ENCODE measurements around the gene FOXP3. TPM values are rescaled to one million over a fixed set of nuclear protein-coding genes. Genes with fewer than 3 reads are reported as not detected.
A peak's percentile ranks its signal among the peaks of the same experiment; 100 is the strongest.
"Not testable (repeated sequence)": the region's sequence is repeated elsewhere in the genome, so short reads cannot be mapped to it uniquely, and the experiment has no call there.

Gene FOXP3
- total RNA-seq, 1 donor from 2014 or later = not detected

DNA sequence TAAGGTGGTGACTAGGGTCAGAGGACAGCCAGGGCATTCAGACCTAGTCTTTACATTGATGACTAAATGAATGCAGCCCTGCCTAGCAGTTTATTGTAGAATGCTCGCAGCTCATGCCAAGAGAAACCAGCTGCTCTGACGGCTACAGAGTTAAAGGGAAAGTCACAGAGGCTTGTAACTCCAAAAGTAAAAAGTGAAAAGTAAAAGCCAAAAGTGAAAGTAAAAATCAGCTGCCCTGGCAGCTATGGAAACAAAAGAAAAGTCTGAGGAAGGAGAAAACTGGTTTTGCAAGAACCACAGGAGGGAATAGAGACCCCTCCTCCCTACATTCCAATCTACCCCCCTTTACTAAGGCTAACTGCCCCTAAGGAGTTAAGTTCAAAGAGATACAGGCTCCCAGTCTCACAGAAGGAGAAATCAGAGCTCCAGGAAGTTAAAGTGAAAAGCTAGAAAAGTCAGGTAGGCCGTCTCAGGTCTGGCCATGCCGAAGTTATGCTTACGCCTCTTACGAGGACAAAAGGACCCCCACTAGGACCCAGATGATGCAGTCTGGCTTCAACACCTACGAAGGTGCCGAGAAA is 45.0 kb upstream of the FOXP3 start:
- Histone ChIP-seq H3K4me3 (peak overlapping the region; percentile 6), H3F3A (ENCODE audit: low read depth) (no peaks in the 10 kb centered on the region), H3K9ac (no peak overlapping the region), H2AFZ (replicated peaks) (no peak overlapping the region), H3K4me2 (peak overlapping the region; percentile 66), H3K4me1 (peaks cover 6% of the 10 kb centered on the region), H3K36me3 (no peaks in the 10 kb centered on the region), H3K9me3 (ENCODE audit: low read depth) (no peaks in the 10 kb centered on the region), H3K79me2 (ENCODE audit: low read depth) (no peaks in the 10 kb centered on the region), H3K27me3 (no peaks in the 10 kb centered on the region), H3K27ac (no peak overlapping the region), H4K20me1 (ENCODE audit: low read depth) (no peaks in the 10 kb centered on the region)
- Mint-ChIP-seq H3K4me3 (peak overlapping the region; percentile 50), H3K27ac (peak overlapping the region; percentile 87), H3K27me3 (ENCODE audit: insufficient read depth, low read depth) (no peaks in the 10 kb centered on the region), H3K9me3 (no peaks in the 10 kb centered on the region), H3K4me1 (peaks cover 22% of the 10 kb centered on the region), H3K36me3 (no peaks in the 10 kb centered on the region)
- DNase-seq (ENCODE audit: low spot score) = peak; percentile 7
- no peak for TF ChIP-seq EZH2phosphoT487 (IDR thresholded peaks at IDR 0.05)
- no peak for TF ChIP-seq EZH2 (IDR thresholded peaks at IDR 0.05)
- TF ChIP-seq, protein P1, sequence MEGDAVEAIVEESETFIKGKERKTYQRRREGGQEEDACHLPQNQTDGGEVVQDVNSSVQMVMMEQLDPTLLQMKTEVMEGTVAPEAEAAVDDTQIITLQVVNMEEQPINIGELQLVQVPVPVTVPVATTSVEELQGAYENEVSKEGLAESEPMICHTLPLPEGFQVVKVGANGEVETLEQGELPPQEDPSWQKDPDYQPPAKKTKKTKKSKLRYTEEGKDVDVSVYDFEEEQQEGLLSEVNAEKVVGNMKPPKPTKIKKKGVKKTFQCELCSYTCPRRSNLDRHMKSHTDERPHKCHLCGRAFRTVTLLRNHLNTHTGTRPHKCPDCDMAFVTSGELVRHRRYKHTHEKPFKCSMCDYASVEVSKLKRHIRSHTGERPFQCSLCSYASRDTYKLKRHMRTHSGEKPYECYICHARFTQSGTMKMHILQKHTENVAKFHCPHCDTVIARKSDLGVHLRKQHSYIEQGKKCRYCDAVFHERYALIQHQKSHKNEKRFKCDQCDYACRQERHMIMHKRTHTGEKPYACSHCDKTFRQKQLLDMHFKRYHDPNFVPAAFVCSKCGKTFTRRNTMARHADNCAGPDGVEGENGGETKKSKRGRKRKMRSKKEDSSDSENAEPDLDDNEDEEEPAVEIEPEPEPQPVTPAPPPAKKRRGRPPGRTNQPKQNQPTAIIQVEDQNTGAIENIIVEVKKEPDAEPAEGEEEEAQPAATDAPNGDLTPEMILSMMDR (IDR thresholded peaks at IDR 0.05) = no peak

DNA sequence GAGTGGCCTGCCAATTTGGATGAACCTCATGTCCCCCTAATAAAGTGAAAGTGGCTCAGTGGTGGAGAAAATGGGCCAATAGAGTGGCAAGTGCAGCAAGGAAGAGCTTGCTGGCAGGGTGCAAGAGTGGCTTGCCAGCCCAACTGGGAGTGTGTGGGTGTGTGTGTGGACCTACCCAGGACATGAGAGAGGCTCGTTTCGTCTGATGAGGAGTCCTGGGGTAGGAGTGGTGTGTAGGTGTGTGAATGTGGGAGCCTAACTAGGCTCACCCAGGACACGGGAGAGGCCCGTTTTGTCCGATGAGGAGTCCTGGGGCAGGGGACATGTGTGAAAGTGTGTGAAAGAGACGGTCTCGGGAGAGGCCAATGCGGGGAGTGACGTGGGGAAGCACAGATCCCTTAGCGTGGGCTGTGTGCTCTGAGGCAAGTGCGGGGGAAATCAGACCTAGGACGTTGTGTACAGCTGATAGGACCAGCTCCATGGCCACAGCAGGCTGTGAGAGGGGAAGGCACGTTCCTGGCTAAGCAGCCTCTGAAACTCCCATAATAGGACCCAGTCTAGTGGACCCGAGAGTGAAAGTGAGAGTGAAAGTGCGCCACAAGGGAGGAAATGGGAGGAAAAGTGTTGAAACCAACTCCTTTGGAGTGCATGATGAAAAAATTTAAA is 44.2 kb upstream of the FOXP3 start:
- Histone ChIP-seq H3K4me3 (no peak overlapping the region), H3K27me3 (no peaks in the 10 kb centered on the region), H4K20me1 (ENCODE audit: low read depth) (no peaks in the 10 kb centered on the region), H3K27ac (no peak overlapping the region), H3K79me2 (ENCODE audit: low read depth) (no peaks in the 10 kb centered on the region), H3K4me2 (no peak overlapping the region), H3K4me1 (peaks cover 6% of the 10 kb centered on the region), H3K36me3 (no peaks in the 10 kb centered on the region), H2AFZ (replicated peaks) (no peak overlapping the region), H3K9ac (no peak overlapping the region), H3F3A (ENCODE audit: low read depth) (no peaks in the 10 kb centered on the region), H3K9me3 (ENCODE audit: low read depth) (no peaks in the 10 kb centered on the region)
- H3K27me3 Mint-ChIP-seq (ENCODE audit: insufficient read depth, low read depth) = no peaks in the 10 kb centered on the region
- TF ChIP-seq, protein P1 (IDR thresholded peaks at IDR 0.05) = no peak
- TF ChIP-seq EZH2 (IDR thresholded peaks at IDR 0.05) (no peak), EZH2phosphoT487 (IDR thresholded peaks at IDR 0.05) (no peak)
- DNase-seq (ENCODE audit: low spot score) = no peak
- no peaks in the 10 kb centered on the region for H3K9me3 Mint-ChIP-seq
- peaks cover 22% of the 10 kb centered on the region for H3K4me1 Mint-ChIP-seq
- H3K27ac Mint-ChIP-seq = peak overlapping the region; percentile 70
- H3K36me3 Mint-ChIP-seq = no peaks in the 10 kb centered on the region
- H3K4me3 Mint-ChIP-seq = no peak overlapping the region

DNA sequence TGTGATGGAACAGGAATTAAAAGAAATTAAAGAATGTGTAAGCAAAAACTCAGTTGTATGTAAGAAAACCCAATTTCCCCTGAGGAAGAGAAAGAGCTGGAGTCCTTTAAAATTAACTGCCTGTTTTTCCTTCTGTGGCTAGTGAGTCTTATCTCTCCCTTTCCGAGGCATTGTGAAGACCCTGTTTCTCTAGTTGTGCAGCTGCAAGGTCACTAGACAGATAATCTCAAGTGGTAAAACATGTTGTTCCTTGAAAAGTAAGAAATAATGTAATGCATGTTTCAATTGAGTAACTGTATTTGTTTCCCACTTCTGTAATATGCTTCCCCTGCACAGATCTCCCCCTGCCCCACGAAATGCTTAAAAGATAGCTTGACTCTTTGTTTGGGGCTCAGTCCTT is 43.3 kb upstream of the FOXP3 start:
- not testable (repeated sequence) for H3K4me2 ChIP-seq; DNase-seq (ENCODE audit: low spot score); H3K9me3 Mint-ChIP-seq; H3K4me3 Mint-ChIP-seq; H3K9ac ChIP-seq; H3K9me3 ChIP-seq (ENCODE audit: low read depth); H3K27me3 Mint-ChIP-seq (ENCODE audit: insufficient read depth, low read depth); H3K36me3 Mint-ChIP-seq; H3K4me1 ChIP-seq; H3K27ac ChIP-seq; H3K79me2 ChIP-seq (ENCODE audit: low read depth); H3K4me3 ChIP-seq; H3F3A ChIP-seq (ENCODE audit: low read depth); H2AFZ ChIP-seq (replicated peaks); H4K20me1 ChIP-seq (ENCODE audit: low read depth); H3K36me3 ChIP-seq; H3K27ac Mint-ChIP-seq; H3K27me3 ChIP-seq
- peaks cover 22% of the 10 kb centered on the region for H3K4me1 Mint-ChIP-seq

DNA sequence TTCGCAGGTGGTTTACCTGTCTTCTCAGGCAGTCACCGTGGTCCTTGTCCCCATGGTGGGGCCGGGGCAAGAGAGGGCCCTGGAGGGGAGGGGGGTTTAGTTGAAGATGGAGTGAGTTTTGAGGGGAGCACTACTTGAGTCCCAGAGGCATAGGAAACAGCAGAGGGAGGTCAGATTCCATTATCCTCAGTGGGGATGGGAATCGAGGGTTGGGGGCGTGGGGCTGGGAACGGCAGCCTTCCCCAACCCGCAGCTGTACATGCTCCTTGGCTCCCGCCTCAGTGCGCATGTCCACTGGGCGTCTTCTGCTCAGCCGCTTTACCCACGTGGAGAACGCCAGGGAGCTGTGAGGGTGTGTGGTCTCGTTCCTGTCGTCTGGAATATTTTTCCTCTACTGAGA is 38.8 kb upstream of the FOXP3 start, which contains the start of gene GAGE10:
Gene GAGE10 (plus strand): TSS at position 301 of the 400 bp plus-strand sequence. CDS start 1,214 bp downstream, outside the sequence.
- H3F3A ChIP-seq (ENCODE audit: low read depth) = no peaks in the 10 kb centered on the region
- no peak within 1 kb of the TSS for H3K27ac ChIP-seq
- no peak within 1 kb of the TSS for H3K4me3 ChIP-seq
- no peaks in the 10 kb centered on the region for H4K20me1 ChIP-seq (ENCODE audit: low read depth)
- Mint-ChIP-seq H3K9me3 (peaks cover 9% of the 10 kb centered on the region), H3K4me1 (no peaks in the 10 kb centered on the region), H3K27me3 (ENCODE audit: insufficient read depth, low read depth) (peaks cover 5% of the 10 kb centered on the region), H3K4me3 (no peak within 1 kb of the TSS), H3K36me3 (no peaks in the 10 kb centered on the region), H3K27ac (no peak within 1 kb of the TSS)
- no peaks in the 10 kb centered on the region for H3K36me3 ChIP-seq
- H3K9me3 ChIP-seq (ENCODE audit: low read depth) = no peaks in the 10 kb centered on the region
- no peak for TF ChIP-seq EZH2phosphoT487 (IDR thresholded peaks at IDR 0.05)
- TF ChIP-seq EZH2 (IDR thresholded peaks at IDR 0.05) = no peak
- TF ChIP-seq, protein P1 (IDR thresholded peaks at IDR 0.05) = no peak
- H2AFZ ChIP-seq (replicated peaks) = no peak within 1 kb of the TSS
- no peak within 1 kb of the TSS for H3K9ac ChIP-seq
- no peaks in the 10 kb centered on the region for H3K27me3 ChIP-seq
- H3K79me2 ChIP-seq (ENCODE audit: low read depth) = no peaks in the 10 kb centered on the region
- DNase-seq (ENCODE audit: low spot score) = no peak
- no peak within 1 kb of the TSS for H3K4me2 ChIP-seq
- no peaks in the 10 kb centered on the region for H3K4me1 ChIP-seq

Data from neural progenitor cell (in vitro differentiated cells).